Colonic mucosa (tissue), 4 donors: ENCODE measurements around the gene CRK. TPM values are rescaled to one million over a fixed set of nuclear protein-coding genes. Genes with fewer than 3 reads are reported as not detected.
A peak's percentile ranks its signal among the peaks of the same experiment; 100 is the strongest.

Experiments used
- DNase-seq: peaks from one replicate; pipeline ENCODE4 v3.0.0-alpha.2; 2020
- H3K27ac ChIP-seq: fragments of 200-600 bp; one replicate; pipeline ENCODE4 v1.8.0; 2021
- H3K27me3 ChIP-seq: fragments of 200-600 bp; one replicate; pipeline ENCODE4 v1.8.0; 2021
- H3K36me3 ChIP-seq: fragments of 200-600 bp; one replicate; pipeline ENCODE4 v1.8.0; 2021
- H3K4me1 ChIP-seq: fragments of 200-600 bp; one replicate; pipeline ENCODE4 v1.8.0; 2021; ENCODE audit warnings: mild to moderate bottlenecking
- H3K4me3 ChIP-seq: fragments of 200-600 bp; one replicate; pipeline ENCODE4 v1.8.0; 2021
- H3K9ac ChIP-seq, 2 donors: one replicate each; pipeline ENCODE4 v1.7.0; 2013; ENCODE audit warnings: control low read depth in 2 of 2, low read depth in 2 of 2, low read length in 2 of 2
- H3K9me3 ChIP-seq: fragments of 200-600 bp; one replicate; pipeline ENCODE4 v1.8.0; 2021
- CTCF ChIP-seq: fragments of 200-600 bp; IDR thresholded peaks from one replicate; pipeline ENCODE4 v1.8.0; 2022; ENCODE audit warnings: antibody characterized with exemption, mild to moderate bottlenecking
- intact Hi-C: fragments of 100-400 bp; cut with DNase I; formaldehyde crosslinking; loops from one replicate; pipeline ENCODE4 v1.14.1; 2022
- total RNA-seq, 2 donors: library from RNA; stranded (reverse); fragmentation: NEBNext Ultra II Directional in 1 of 2; extraction: Animal tissue kit (Norgen Biotek cat#: 25700) in 1 of 2; gene quantifications; one replicate each; pipeline ENCODE4 v1.2.1, GENCODE V29; 2021
- donor health status: healthy.
- donor health status: DM: no; HTN: no; CAD: no.
- donor health status: DM: no; HTN: no; CAD: no.

Gene CRK
- total RNA-seq, 2 donors from 2014 or later = 74.5 to 82.0 TPM

- intact Hi-C loops = no loop called here
- H3K27me3 ChIP-seq = no peaks in the 10 kb centered on the region
- no peaks in the 10 kb centered on the region for H3K9me3 ChIP-seq
- H3K36me3 ChIP-seq = no peaks in the 10 kb centered on the region
- H3K4me3 ChIP-seq = no peak overlapping the region
- no peak for DNase-seq
- H3K9ac ChIP-seq = no peak overlapping the region
- peaks cover 20% of the 10 kb centered on the region for H3K4me1 ChIP-seq
- no peak for TF ChIP-seq CTCF
- H3K27ac ChIP-seq = no peak overlapping the region
These were observed 38.2 kb upstream of the CRK start for GRCh38 chr17:1494203-1494602.

GRCh38 chr17:1493291-1493980 is 37.4 kb upstream of the CRK start:
- peak overlapping the region in 1 of 2 donors; percentile 83 for H3K9ac ChIP-seq
- intact Hi-C loops = no loop called here
- peak overlapping the region; percentile 69 for H3K27ac ChIP-seq
- H3K36me3 ChIP-seq = no peaks in the 10 kb centered on the region
- H3K9me3 ChIP-seq = no peaks in the 10 kb centered on the region
- no peak overlapping the region for H3K4me3 ChIP-seq
- H3K27me3 ChIP-seq = no peaks in the 10 kb centered on the region
- peaks cover 28% of the 10 kb centered on the region for H3K4me1 ChIP-seq
- DNase-seq = peak; percentile 61
- TF ChIP-seq CTCF = no peak

- no peak for TF ChIP-seq CTCF
- peak within 1 kb of the TSS; percentile 50 for H3K4me3 ChIP-seq
- H3K27me3 ChIP-seq = no peaks in the 10 kb centered on the region
- peak; percentile 43 for DNase-seq
- no peaks in the 10 kb centered on the region for H3K9me3 ChIP-seq
- no peaks in the 10 kb centered on the region for H3K36me3 ChIP-seq
- peak within 1 kb of the TSS; percentile 69 for H3K27ac ChIP-seq
- H3K9ac ChIP-seq = peak within 1 kb of the TSS; percentile 83 to 94
- intact Hi-C loops = no loop called here
- peaks cover 29% of the 10 kb centered on the region for H3K4me1 ChIP-seq
These were observed 36.5 kb upstream of the CRK start, which contains the start of gene MYO1C for GRCh38 chr17:1492249-1493206. Gene MYO1C (minus strand): TSS chr17:1492686. CDS start chr17:1492487, 199 bp downstream.

- Histone ChIP-seq H3K4me3 (peak overlapping the region; percentile 77), H3K36me3 (no peaks in the 10 kb centered on the region), H3K27me3 (no peaks in the 10 kb centered on the region), H3K4me1 (peaks cover 33% of the 10 kb centered on the region), H3K9me3 (no peaks in the 10 kb centered on the region), H3K9ac (peak overlapping the region; percentile 93 to 94), H3K27ac (peak overlapping the region; percentile 95)
- DNase-seq = peak; percentile 78
- intact Hi-C loops = no loop called here
- TF ChIP-seq CTCF = no peak
These were observed 35.6 kb upstream of the CRK start for GRCh38 chr17:1491443-1492248.
